SU-DHL-6 (cell line): Measurements from ENCODE around the gene APRT.

Experiments
- EZH2phosphoT487 ChIP-seq: fragments of 200-600 bp; sonication (generic), shearing (Covaris generic); conservative IDR thresholded peaks from 2 replicates; pipeline ENCODE4 v1.6.1; 2018; ENCODE audit warnings: mild to moderate bottlenecking, antibody characterized with exemption, low read length, moderate library complexity, mixed read lengths
- TF ChIP-seq, protein P1 (sequence below): fragments of 200-600 bp; sonication (generic); IDR thresholded peaks from one replicate; pipeline ENCODE4 v1.5.1; 2017; ENCODE audit warnings: antibody characterized with exemption, mild to moderate bottlenecking, low read length, moderate library complexity; ENCODE audit not compliant: insufficient read depth, poor library complexity, severe bottlenecking

DNA sequence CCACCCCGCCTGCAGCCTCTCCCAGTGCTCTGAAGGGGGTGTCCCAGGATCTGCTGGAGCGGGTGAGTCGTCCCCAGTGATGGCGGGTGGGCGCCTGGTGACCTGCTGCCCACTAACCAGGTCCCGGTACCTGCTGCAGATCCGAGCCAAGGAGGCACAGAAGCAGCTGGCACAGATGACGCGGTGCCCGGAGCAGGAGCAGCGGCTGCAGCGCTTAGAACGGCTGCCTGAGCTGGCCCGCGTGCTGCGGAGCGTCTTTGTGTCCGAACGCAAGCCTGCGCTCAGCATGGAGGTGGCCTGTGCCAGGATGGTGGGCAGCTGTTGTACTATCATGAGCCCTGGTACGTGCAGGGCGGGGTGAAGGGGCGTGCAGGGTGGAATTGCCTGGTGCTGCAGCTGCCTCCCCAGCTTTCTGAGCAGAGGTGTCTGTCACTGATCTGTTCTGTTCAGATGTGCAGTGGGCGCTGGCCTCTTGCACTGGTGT, 4.5 kb downstream of the APRT start:
- TF ChIP-seq, protein P1, sequence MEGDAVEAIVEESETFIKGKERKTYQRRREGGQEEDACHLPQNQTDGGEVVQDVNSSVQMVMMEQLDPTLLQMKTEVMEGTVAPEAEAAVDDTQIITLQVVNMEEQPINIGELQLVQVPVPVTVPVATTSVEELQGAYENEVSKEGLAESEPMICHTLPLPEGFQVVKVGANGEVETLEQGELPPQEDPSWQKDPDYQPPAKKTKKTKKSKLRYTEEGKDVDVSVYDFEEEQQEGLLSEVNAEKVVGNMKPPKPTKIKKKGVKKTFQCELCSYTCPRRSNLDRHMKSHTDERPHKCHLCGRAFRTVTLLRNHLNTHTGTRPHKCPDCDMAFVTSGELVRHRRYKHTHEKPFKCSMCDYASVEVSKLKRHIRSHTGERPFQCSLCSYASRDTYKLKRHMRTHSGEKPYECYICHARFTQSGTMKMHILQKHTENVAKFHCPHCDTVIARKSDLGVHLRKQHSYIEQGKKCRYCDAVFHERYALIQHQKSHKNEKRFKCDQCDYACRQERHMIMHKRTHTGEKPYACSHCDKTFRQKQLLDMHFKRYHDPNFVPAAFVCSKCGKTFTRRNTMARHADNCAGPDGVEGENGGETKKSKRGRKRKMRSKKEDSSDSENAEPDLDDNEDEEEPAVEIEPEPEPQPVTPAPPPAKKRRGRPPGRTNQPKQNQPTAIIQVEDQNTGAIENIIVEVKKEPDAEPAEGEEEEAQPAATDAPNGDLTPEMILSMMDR: no peak
- TF ChIP-seq EZH2phosphoT487: no peak
